SJSA1 (cell line): ENCODE data around the gene HS3ST3A1. TPM values are rescaled to one million over a fixed set of nuclear protein-coding genes. Genes with fewer than 3 reads are reported as not detected.

Source experiments
- DNase-seq, 2 experiments: peaks; one replicate each; pipeline ENCODE4 v3.0.0-alpha.2; 2015 to 2020; ENCODE audit warnings: low spot score in 2 of 2, low read depth in 1 of 2
- H3K27ac ChIP-seq: fragments of 250-450 bp; sonication (Bioruptor Pico); 2 replicates; pipeline ENCODE4 v1.5.1; 2020; ENCODE audit warnings: mild to moderate bottlenecking, moderate library complexity
- H3K27me3 ChIP-seq: fragments of 250-450 bp; sonication (Bioruptor Pico); replicated peaks from 2 replicates; pipeline ENCODE4 v1.5.1; 2020; ENCODE audit warnings: mild to moderate bottlenecking, moderate library complexity
- H3K36me3 ChIP-seq: fragments of 250-450 bp; sonication (Bioruptor Pico); 2 replicates; pipeline ENCODE4 v1.5.1; 2020; ENCODE audit warnings: mild to moderate bottlenecking
- H3K4me1 ChIP-seq: fragments of 250-450 bp; sonication (Bioruptor Pico); replicated peaks from 2 replicates; pipeline ENCODE4 v1.6.1; 2021; ENCODE audit warnings: mild to moderate bottlenecking
- H3K4me3 ChIP-seq: fragments of 250-450 bp; sonication (Bioruptor Pico); 2 replicates; pipeline ENCODE4 v1.5.1; 2020; ENCODE audit warnings: mild to moderate bottlenecking
- H3K9me3 ChIP-seq: fragments of 250-450 bp; sonication (Bioruptor Pico); replicated peaks from 2 replicates; pipeline ENCODE4 v1.5.1; 2020; ENCODE audit warnings: mild to moderate bottlenecking
- total RNA-seq: library from RNA; depleted of rRNA; stranded (reverse); fragments of >200 nt; shearing (Covaris generic); gene quantifications from 2 replicates; pipeline ENCODE4 v1.2.3, GENCODE V29; 2014

HS3ST3A1 gene
- total RNA-seq, 1 experiment from 2014 or later = 16.8 TPM

- no peaks in the 10 kb centered on the region for H3K9me3 ChIP-seq
- peaks cover 40% of the 10 kb centered on the region for H3K4me1 ChIP-seq
- peak; percentile 80 to 83 for DNase-seq
- H3K36me3 ChIP-seq = no peaks in the 10 kb centered on the region
- H3K4me3 ChIP-seq = no peak overlapping the region
- H3K27ac ChIP-seq = peak overlapping the region; percentile 66
- H3K27me3 ChIP-seq = no peaks in the 10 kb centered on the region
Observed at GRCh38 chr17:13594762-13595598, 6.7 kb downstream of the HS3ST3A1 start.

- Histone ChIP-seq H3K27me3 (no peaks in the 10 kb centered on the region), H3K27ac (peak overlapping the region; percentile 66), H3K9me3 (no peaks in the 10 kb centered on the region), H3K36me3 (no peaks in the 10 kb centered on the region), H3K4me3 (no peak overlapping the region), H3K4me1 (peaks cover 40% of the 10 kb centered on the region)
- DNase-seq = no peak
Observed at GRCh38 chr17:13594310-13594709, 7.4 kb downstream of the HS3ST3A1 start.

- Histone ChIP-seq H3K27ac (peak overlapping the region; percentile 66), H3K27me3 (no peaks in the 10 kb centered on the region), H3K4me1 (peaks cover 38% of the 10 kb centered on the region), H3K4me3 (no peak overlapping the region), H3K9me3 (no peaks in the 10 kb centered on the region), H3K36me3 (no peaks in the 10 kb centered on the region)
- peak; percentile 62 to 69 for DNase-seq
Observed at GRCh38 chr17:13593757-13594156, 8.0 kb downstream of the HS3ST3A1 start.

- DNase-seq = no peak
- H3K4me1 ChIP-seq = peaks cover 33% of the 10 kb centered on the region
Observed at GRCh38 chr17:13593021-13593751, 8.5 kb downstream of the HS3ST3A1 start.

GRCh38 chr17:13592427-13592826, 9.3 kb downstream of the HS3ST3A1 start:
- Histone ChIP-seq H3K27me3 (no peaks in the 10 kb centered on the region), H3K4me1 (peaks cover 34% of the 10 kb centered on the region), H3K27ac (no peak overlapping the region), H3K9me3 (no peaks in the 10 kb centered on the region), H3K36me3 (no peaks in the 10 kb centered on the region), H3K4me3 (no peak overlapping the region)
- DNase-seq = no peak

More at GRCh38 chr17:13593021-13593751, 8.5 kb downstream of the HS3ST3A1 start:
- Histone ChIP-seq H3K36me3 (no peaks in the 10 kb centered on the region), H3K27me3 (no peaks in the 10 kb centered on the region), H3K9me3 (no peaks in the 10 kb centered on the region), H3K4me3 (no peak overlapping the region), H3K27ac (peak overlapping the region; percentile 66; the same call in 1 of the 2 replicates)

- peaks cover 35% of the 10 kb centered on the region for H3K4me1 ChIP-seq
- no peak overlapping the region for H3K27ac ChIP-seq
- H3K4me3 ChIP-seq = no peak overlapping the region
- H3K27me3 ChIP-seq = no peaks in the 10 kb centered on the region
- no peaks in the 10 kb centered on the region for H3K9me3 ChIP-seq
- no peak for DNase-seq
- H3K36me3 ChIP-seq = no peaks in the 10 kb centered on the region
Observed at GRCh38 chr17:13590441-13590840, 11.3 kb downstream of the HS3ST3A1 start.

GRCh38 chr17:13589658-13590057, 12.1 kb downstream of the HS3ST3A1 start:
- H3K27me3 ChIP-seq = no peaks in the 10 kb centered on the region
- no peak overlapping the region for H3K27ac ChIP-seq

GRCh38 chr17:13587487-13588338, 14.0 kb downstream of the HS3ST3A1 start:
- Histone ChIP-seq H3K27me3 (no peaks in the 10 kb centered on the region), H3K9me3 (no peaks in the 10 kb centered on the region), H3K4me1 (peaks cover 31% of the 10 kb centered on the region), H3K36me3 (no peaks in the 10 kb centered on the region), H3K4me3 (no peak overlapping the region), H3K27ac (no peak overlapping the region)
- no peak for DNase-seq

More at GRCh38 chr17:13589658-13590057, 12.1 kb downstream of the HS3ST3A1 start:
- peaks cover 29% of the 10 kb centered on the region for H3K4me1 ChIP-seq
- no peak for DNase-seq
- no peak overlapping the region for H3K4me3 ChIP-seq
- H3K36me3 ChIP-seq = no peaks in the 10 kb centered on the region
- no peaks in the 10 kb centered on the region for H3K9me3 ChIP-seq

- peak in 1 of 2 experiments; percentile 34 for DNase-seq
- Histone ChIP-seq H3K27ac (peak overlapping the region; percentile 90; the same call in 1 of the 2 replicates), H3K4me3 (no peak overlapping the region)
Observed at GRCh38 chr17:13584701-13585080, 17.0 kb downstream of the HS3ST3A1 start.

GRCh38 chr17:13583996-13584700, 17.6 kb downstream of the HS3ST3A1 start:
- H3K9me3 ChIP-seq = no peaks in the 10 kb centered on the region
- no peaks in the 10 kb centered on the region for H3K27me3 ChIP-seq
- no peak for DNase-seq
- H3K36me3 ChIP-seq = no peaks in the 10 kb centered on the region
- no peak overlapping the region for H3K4me3 ChIP-seq
- H3K27ac ChIP-seq = peak overlapping the region; percentile 90
- H3K4me1 ChIP-seq = peaks cover 38% of the 10 kb centered on the region

More at GRCh38 chr17:13584701-13585080, 17.0 kb downstream of the HS3ST3A1 start:
- Histone ChIP-seq H3K36me3 (no peaks in the 10 kb centered on the region), H3K27me3 (no peaks in the 10 kb centered on the region), H3K9me3 (no peaks in the 10 kb centered on the region), H3K4me1 (peaks cover 38% of the 10 kb centered on the region)

GRCh38 chr17:13582776-13583547, 18.8 kb downstream of the HS3ST3A1 start:
- peak in 1 of 2 experiments; percentile 65 for DNase-seq

GRCh38 chr17:13581925-13582324, 19.8 kb downstream of the HS3ST3A1 start:
- DNase-seq = peak in 1 of 2 experiments; percentile 35
- Histone ChIP-seq H3K4me1 (peaks cover 31% of the 10 kb centered on the region), H3K27me3 (no peaks in the 10 kb centered on the region), H3K4me3 (peak overlapping the region; percentile 27; the same call in 1 of the 2 replicates), H3K27ac (peak overlapping the region; percentile 90), H3K9me3 (no peaks in the 10 kb centered on the region), H3K36me3 (no peaks in the 10 kb centered on the region)

More at GRCh38 chr17:13582776-13583547, 18.8 kb downstream of the HS3ST3A1 start:
- Histone ChIP-seq H3K4me1 (peaks cover 36% of the 10 kb centered on the region), H3K9me3 (no peaks in the 10 kb centered on the region), H3K36me3 (no peaks in the 10 kb centered on the region), H3K27ac (peak overlapping the region; percentile 90), H3K4me3 (peak overlapping the region; percentile 27), H3K27me3 (no peaks in the 10 kb centered on the region)
